ENCODE data around the gene NOXA1. TPM values are rescaled to one million over a fixed set of nuclear protein-coding genes. Genes with fewer than 3 reads are reported as not detected.

NOXA1 gene
- polyA plus RNA-seq, 1 donor from 2014 or later = 1.7 TPM

GRCh38 chr9:137461316-137461662, 38.1 kb downstream of the NOXA1 start:
- no peaks in the 10 kb centered on the region for H3K9me2 ChIP-seq (ENCODE audit: insufficient read depth, low read length)
- H3K27me3 ChIP-seq (ENCODE audit: insufficient read depth, low read depth, low read length) = no peaks in the 10 kb centered on the region
- H3F3A ChIP-seq (ENCODE audit: insufficient read depth, low read length, poor library complexity, severe bottlenecking) = no peaks in the 10 kb centered on the region
- no peaks in the 10 kb centered on the region for H3K36me3 ChIP-seq (ENCODE audit: insufficient read depth, low read length)
- no peaks in the 10 kb centered on the region for H3K9me3 ChIP-seq (ENCODE audit: low read length)
- TF ChIP-seq TAF1 (IDR thresholded peaks at IDR 0.05; ENCODE audit: low read depth) (no peak), SMC3 (conservative IDR thresholded peaks at IDR 0.05; ENCODE audit: poor library complexity) (no peak), CTCF (IDR thresholded peaks at IDR 0.05; ENCODE audit: poor library complexity, severe bottlenecking) (no peak), MXI1 (conservative IDR thresholded peaks at IDR 0.05; ENCODE audit: poor library complexity, severe bottlenecking) (no peak), EP300 (conservative IDR thresholded peaks at IDR 0.05; ENCODE audit: poor library complexity, severe bottlenecking) (no peak), EZH2 (IDR thresholded peaks at IDR 0.05; ENCODE audit: borderline replicate concordance, insufficient read depth, low read length, poor library complexity, severe bottlenecking) (no peak), REST (IDR thresholded peaks at IDR 0.05; ENCODE audit: borderline replicate concordance) (no peak), POLR2AphosphoS5 (IDR thresholded peaks at IDR 0.05) (no peak)
- no peak overlapping the region for H3K4me2 ChIP-seq (ENCODE audit: low read length)
- H3K9ac ChIP-seq (ENCODE audit: low read length) = no peak overlapping the region
- H4K20me1 ChIP-seq (ENCODE audit: insufficient read depth) = no peaks in the 10 kb centered on the region
- H3K4me3 ChIP-seq (ENCODE audit: low read length) = no peak overlapping the region
- no peaks in the 10 kb centered on the region for H3K79me2 ChIP-seq (replicated peaks; ENCODE audit: insufficient read depth, low read length)
- no peak overlapping the region for H2AFZ ChIP-seq (ENCODE audit: low read depth, low read length)
- H3K27ac ChIP-seq (ENCODE audit: low read length) = no peak overlapping the region

- TF ChIP-seq MXI1 (conservative IDR thresholded peaks at IDR 0.05; ENCODE audit: poor library complexity, severe bottlenecking) (no peak), SMC3 (conservative IDR thresholded peaks at IDR 0.05; ENCODE audit: poor library complexity) (no peak), RAD21 (conservative IDR thresholded peaks at IDR 0.05) (no peak), EZH2 (IDR thresholded peaks at IDR 0.05; ENCODE audit: borderline replicate concordance, insufficient read depth, low read length, poor library complexity, severe bottlenecking) (no peak), EP300 (conservative IDR thresholded peaks at IDR 0.05; ENCODE audit: poor library complexity, severe bottlenecking) (no peak), CTCF (IDR thresholded peaks at IDR 0.05; ENCODE audit: poor library complexity, severe bottlenecking) (no peak), TAF1 (IDR thresholded peaks at IDR 0.05; ENCODE audit: low read depth) (no peak), REST (IDR thresholded peaks at IDR 0.05; ENCODE audit: borderline replicate concordance) (no peak)
- Histone ChIP-seq H3K9me2 (ENCODE audit: insufficient read depth, low read length) (no peaks in the 10 kb centered on the region), H3F3A (ENCODE audit: insufficient read depth, low read length, poor library complexity, severe bottlenecking) (no peaks in the 10 kb centered on the region), H3K27me3 (ENCODE audit: insufficient read depth, low read depth, low read length) (no peaks in the 10 kb centered on the region), H3K4me2 (ENCODE audit: low read length) (no peak overlapping the region), H3K9me3 (ENCODE audit: low read length) (no peaks in the 10 kb centered on the region), H3K9ac (ENCODE audit: low read length) (no peak overlapping the region), H3K36me3 (ENCODE audit: insufficient read depth, low read length) (no peaks in the 10 kb centered on the region), H3K4me3 (ENCODE audit: low read length) (no peak overlapping the region), H2AFZ (ENCODE audit: low read depth, low read length) (no peak overlapping the region), H3K27ac (ENCODE audit: low read length) (no peak overlapping the region), H3K79me2 (replicated peaks; ENCODE audit: insufficient read depth, low read length) (no peaks in the 10 kb centered on the region), H4K20me1 (ENCODE audit: insufficient read depth) (no peaks in the 10 kb centered on the region)
Observed at GRCh38 chr9:137461663-137462395, 38.6 kb downstream of the NOXA1 start.

All from neural cell (in vitro differentiated cells).